AG09309 (cell line): ENCODE measurements around the gene PLOD1.

Experiments used
- DNase-seq: peaks from one replicate; pipeline ENCODE4 v3.0.0-alpha.2; 2010; ENCODE audit warnings: low read depth
- H3K4me3 ChIP-seq: 2 replicates; pipeline ENCODE4 v1.5.1; 2011; ENCODE audit warnings: mild to moderate bottlenecking, low read depth, low read length, moderate library complexity; ENCODE audit not compliant: control insufficient read depth
- CTCF ChIP-seq: IDR thresholded peaks from 2 replicates; pipeline ENCODE4 v1.5.1; 2011; ENCODE audit warnings: mild to moderate bottlenecking, low read depth, low read length, inconsistent platforms; ENCODE audit not compliant: insufficient read depth, control insufficient read depth; ENCODE audit errors: missing control alignments

PLOD1 gene

GRCh38 chr1:12016182-12016581 is 81.7 kb downstream of the PLOD1 start:
- DNase-seq = no peak
- no peak overlapping the region for H3K4me3 ChIP-seq
- no peak for TF ChIP-seq CTCF

DNA sequence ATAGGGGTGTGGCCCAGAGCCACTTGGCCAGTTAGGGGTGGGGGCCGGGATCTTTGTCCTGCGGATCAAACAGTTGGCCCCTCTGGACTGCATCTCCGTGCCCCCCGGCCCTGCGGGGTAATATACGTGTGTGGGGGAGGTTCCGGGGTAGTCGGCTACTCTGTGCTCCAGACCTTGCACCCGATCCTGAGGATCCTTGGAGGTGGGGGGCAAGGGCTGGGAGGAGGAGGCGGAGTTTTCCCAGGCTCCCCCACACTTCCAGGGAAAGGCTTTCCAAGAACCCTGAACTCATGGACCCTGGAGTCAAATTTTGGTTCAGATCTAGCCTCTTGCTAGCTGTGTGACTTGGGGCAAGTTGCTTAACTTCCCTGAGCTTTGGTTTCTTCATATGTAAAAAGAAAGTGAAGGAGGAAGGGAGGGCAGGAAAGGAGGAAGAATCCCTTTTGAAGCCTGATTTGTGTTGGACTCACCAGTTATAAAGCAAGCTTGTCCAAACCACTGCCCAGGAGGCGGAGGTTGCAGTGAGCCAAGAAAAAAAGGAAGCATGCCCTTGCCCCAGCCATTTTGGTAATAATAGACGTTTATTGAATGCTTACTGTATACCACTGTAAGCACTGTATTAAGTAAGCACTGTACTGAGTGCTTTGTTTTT is 85.5 kb downstream of the PLOD1 start:
- no peak for TF ChIP-seq CTCF
- peak overlapping the region; percentile 85 for H3K4me3 ChIP-seq
- DNase-seq = no peak

DNA sequence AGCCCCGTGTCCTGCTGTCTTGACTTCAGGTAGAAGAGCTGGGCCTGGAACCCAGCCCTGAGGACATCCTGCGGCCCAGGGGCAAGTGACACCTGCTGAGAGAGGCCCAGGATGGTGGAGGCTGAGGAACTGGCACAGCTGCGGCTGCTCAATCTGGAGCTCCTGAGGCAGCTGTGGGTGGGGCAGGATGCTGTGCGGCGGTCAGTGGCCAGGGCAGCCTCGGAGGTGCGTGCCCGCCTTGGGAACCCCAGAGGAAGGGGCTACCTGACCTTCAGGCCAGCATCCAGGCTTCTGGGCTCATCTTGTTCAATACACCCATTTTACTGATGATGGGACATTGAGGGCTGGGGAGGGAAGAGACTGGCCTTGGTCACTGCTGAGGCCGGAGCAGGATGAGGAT is 87.1 kb downstream of the PLOD1 start:
- TF ChIP-seq CTCF = no peak
- H3K4me3 ChIP-seq = no peak overlapping the region
- DNase-seq = no peak

DNA sequence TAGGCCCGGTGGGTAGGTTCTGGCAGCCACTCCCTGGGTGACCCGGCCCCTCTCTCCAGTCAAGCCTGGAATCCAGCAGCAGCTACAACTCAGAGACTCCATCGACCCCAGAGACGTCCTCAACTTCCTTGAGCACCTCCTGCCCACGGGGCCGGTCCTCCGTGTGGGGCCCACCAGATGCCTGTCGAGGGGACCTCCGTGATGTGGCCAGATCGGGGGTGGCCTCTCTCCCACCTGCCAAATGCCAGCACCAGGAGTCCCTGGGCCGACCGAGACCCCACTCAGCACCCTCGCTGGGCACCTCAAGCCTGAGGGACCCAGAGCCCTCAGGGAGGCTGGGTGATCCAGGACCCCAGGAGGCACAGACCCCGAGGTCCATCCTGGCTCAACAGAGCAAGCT is 87.5 kb downstream of the PLOD1 start:
- no peak for DNase-seq
- no peak for TF ChIP-seq CTCF
- no peak overlapping the region for H3K4me3 ChIP-seq
